Left renal cortex interstitium (tissue), 4 donors: ENCODE results near the gene ADI1. TPM values are rescaled to one million over a fixed set of nuclear protein-coding genes. Genes with fewer than 3 reads are reported as not detected.
"Not testable (repeated sequence)": the region's sequence is repeated elsewhere in the genome, so short reads cannot be mapped to it uniquely, and the experiment has no call there.

ENCODE experiments used
- DNase-seq, 4 donors: peaks; one replicate each; pipeline ENCODE4 v3.0.0-alpha.2; 2013; ENCODE audit warnings: low read depth in 4 of 4, low spot score in 2 of 4, missing footprints in 1 of 4
- polyA plus RNA-seq, 4 donors: library from polyadenylated mRNA; unstranded; fragments of 120-200 nt; gene quantifications; one replicate each; pipeline ENCODE4 v1.2.1, GENCODE V29; 2013; ENCODE audit not compliant: insufficient read length in 4 of 4

ADI1 gene
- polyA plus RNA-seq, 4 donors, result 66.1 to 81.9 (median 71.5) TPM

- no peak for DNase-seq
Measured at GRCh38 chr2:3466482-3466863, 52.9 kb downstream of the ADI1 start.

DNA sequence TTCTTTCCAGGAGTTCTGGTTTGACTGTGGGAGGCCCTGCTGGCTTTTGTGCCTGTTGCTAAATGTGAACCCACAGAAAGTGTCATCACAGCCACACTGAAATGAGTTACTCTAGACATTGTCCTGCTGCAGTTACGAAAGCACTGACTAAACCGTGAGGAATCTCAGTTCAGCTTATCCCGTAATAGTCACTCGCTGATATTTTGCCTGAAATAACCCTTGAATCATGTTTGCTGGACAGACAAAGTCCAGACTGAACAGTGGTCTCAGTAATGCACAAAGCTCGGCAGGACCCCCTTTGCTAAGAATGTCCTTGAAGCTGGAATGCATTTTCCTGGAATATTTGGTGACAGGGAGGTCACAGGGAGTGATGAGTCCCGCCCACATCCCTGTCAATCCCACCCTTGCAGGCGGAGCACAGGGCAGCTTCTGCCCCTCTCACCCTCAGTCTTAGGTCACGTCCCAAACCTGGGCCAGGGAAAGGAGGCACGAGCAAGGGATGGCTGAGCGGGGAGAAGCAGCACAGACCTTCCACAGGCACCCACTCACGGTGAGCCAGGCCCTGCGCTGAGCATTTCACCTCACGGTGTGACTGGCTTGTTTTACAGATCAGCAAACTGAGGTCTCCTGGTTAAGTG lies 53.4 kb downstream of the ADI1 start:
- no peak for DNase-seq

- no peak for DNase-seq
Measured at GRCh38 chr2:3465328-3465727, 54.0 kb downstream of the ADI1 start.

DNA sequence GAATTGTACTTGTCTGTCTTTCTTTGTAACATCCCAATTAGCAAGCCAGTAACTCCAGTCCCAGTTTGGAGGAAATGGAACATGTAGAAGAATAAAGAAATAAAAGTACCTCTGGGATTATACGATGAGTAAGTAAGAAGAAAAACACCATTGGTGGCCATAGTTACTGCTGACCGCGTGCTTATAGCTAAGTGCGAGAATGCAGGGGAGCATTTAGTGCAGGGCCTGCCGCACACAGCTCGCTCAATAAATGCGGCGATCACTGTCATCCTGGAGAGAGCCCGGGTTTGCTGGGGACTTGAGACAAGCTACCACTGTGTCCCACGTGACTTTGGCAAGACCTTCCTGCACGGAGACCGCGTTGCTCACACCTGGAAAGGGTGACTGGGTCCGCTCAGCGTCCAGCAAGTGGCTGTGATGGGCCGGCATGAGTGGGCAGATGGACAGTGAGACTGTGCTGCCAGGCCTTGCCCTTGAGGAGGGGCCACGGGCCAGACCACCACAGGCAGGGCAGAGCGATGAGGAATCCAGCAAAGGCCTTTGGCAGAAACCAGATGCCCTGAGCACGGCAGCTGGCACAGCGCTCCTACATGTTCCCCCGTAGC lies 54.8 kb downstream of the ADI1 start:
- DNase-seq, result no peak

- no peak for DNase-seq
Measured at GRCh38 chr2:3463944-3464343, 55.4 kb downstream of the ADI1 start.

DNA sequence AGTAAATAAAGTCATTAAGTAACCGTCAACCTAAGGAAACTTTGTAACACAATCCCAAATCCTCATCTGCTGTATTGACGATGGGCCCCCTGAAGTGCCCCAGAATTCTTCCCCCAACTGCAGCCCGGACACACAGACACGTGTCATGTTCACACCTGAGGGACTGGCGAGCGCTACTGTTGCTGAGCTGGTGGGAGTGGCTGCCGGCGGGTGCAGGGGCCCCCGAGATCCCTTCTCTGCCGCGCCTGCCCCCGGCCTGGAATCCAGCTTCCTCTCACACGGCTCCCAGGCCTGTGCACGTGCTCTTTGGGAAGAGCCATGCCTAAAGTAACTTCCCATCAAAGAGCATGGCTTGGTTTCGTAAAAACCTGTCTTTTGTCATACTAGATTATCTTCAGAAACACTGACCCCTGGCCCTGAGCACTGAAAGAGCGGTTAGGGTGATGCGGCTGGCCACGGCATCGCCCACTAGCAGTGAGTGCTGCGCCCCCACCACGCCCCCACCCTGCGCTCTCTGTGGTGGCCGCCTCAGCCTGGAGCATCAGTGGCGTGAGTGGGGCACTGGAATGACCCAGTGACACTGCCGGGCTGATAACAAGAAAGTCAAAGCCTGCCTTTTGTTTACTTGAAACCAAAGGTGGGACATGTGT lies 56.0 kb downstream of the ADI1 start:
- no peak for DNase-seq

DNA sequence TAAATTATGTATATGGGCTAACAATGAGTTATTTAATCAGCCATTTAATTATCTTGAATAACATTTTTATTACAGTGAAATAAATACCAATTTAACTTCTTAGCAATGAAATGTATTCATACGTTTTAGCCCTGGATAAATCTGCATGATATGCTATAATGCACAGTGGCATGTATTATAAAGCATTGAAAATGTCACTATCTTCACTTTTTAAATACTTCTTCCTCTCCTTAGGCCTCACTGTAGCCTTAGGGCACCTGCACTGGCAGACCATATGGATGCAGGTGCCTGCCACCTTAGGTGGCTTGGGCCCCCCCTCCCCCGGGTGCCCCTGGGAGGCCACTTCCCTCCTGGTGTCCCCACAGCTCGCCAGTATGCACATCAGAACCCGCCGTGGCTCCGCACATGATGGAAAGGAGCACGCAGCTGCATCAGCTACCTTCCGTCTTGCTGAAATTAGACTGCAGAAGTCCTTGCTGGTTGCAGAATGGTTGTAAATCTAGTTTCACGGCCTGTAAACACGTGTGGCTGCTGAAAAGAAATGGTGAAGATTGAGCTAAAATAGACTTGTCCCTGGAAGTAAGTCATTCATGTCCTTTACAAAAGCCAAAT lies 56.7 kb downstream of the ADI1 start:
- no peak for DNase-seq

- peak in 1 of 4 donors; percentile 69 for DNase-seq
Measured at GRCh38 chr2:3461801-3462492, 57.4 kb downstream of the ADI1 start.

- no peak for DNase-seq
Measured at GRCh38 chr2:3460831-3461800, 58.2 kb downstream of the ADI1 start.

DNA sequence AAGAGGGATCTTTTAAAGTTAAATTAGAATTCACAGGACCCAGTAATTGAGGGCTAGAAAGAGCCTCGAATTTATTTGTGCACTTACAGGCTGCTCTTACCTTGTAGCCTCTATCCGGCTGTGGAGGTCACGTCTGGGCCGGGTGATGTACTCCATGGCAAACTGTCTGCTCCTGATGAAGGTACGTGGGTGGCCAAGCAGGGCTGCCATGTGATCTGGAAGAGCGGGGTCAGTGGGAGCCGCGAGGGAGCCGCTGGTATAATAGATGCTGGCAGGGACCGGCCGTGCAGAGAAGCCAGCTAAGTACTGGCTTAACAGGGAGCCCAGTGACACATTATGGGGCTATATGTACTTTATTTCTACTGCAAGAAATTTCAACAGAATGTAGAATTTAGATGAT lies 59.2 kb downstream of the ADI1 start:
- no peak for DNase-seq

- DNase-seq, result no peak
Measured at GRCh38 chr2:3459185-3460015, 59.9 kb downstream of the ADI1 start.

- no peak for DNase-seq
Measured at GRCh38 chr2:3458396-3459184, 60.7 kb downstream of the ADI1 start.

- DNase-seq, result no peak
Measured at GRCh38 chr2:3457524-3458395, 61.6 kb downstream of the ADI1 start.

GRCh38 chr2:3456125-3456524 lies 63.2 kb downstream of the ADI1 start:
- DNase-seq, result no peak

DNA sequence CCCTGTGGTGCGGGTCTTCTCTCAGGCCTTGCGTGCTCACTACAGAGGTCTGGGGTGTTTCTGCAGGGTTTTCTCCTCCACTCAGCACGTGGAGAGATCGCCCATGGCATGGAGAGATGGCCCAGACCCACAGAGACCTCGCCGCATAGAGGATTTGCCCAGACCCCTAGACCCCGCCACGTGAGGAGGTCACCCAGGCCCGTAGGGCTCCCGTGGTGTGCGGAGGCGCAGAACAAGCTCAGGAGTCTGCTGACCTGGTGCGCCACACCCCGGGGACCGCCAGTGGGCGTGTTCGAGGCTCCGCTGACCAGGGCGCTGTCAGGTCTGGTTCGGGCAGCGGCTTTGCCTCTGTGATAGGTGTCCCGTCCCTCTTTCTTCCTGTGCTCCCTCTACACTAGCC lies 64.5 kb downstream of the ADI1 start:
- no peak for DNase-seq

DNA sequence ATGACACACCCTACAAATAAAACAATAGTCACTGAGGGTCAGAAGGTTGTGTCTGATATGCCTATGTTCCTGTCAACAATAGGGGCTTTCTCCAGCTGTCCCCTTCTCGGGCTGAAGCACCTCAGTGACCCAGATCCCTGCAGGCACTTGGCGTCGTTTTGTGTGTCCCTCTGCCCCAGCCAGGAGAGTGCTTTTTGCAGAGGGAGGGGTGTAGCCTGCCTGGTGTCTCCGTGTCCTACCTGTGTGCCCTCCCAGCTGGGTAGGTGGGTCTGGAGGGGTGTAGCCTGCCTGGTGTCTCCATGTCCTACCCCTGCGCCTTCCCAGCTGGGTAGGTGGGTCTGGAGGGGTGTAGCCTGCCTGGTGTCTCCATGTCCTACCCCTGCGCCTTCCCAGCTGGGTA lies 65.3 kb downstream of the ADI1 start:
- DNase-seq, result not testable (repeated sequence)
